Inflammatory macrophage treated with lipopolysaccharide for 1 hour (primary cell): Measurements from ENCODE around the gene DNAJC18.
A peak's percentile ranks its signal among the peaks of the same experiment; 100 is the strongest.
"Not testable (repeated sequence)": the region's sequence is repeated elsewhere in the genome, so short reads cannot be mapped to it uniquely, and the experiment has no call there.

Experiments used
- DNase-seq, 2 donors: peaks; one replicate each; pipeline ENCODE4 v3.0.0-alpha.2; 2020 to 2022

Gene DNAJC18

DNA sequence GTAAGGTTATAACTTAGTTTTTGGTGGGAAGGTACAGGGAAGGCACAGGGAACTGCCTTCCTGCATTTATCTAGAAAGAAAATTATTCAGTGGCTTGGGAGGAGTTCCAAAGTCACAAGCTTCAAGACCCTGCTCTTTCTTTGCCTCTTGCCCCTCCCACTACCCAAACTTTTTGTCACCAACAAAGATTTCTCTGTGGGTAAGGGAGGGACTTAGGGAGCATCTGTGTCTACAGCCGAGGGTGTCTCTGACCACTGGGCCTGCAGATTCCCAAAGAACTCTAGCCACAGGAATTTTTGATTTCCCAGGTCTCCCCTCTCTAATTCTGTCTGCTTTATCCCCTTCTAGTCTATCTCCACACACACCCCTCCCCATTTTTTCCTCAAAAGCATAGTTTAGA is 21.1 kb upstream of the DNAJC18 start:
- DNase-seq: no peak

DNA sequence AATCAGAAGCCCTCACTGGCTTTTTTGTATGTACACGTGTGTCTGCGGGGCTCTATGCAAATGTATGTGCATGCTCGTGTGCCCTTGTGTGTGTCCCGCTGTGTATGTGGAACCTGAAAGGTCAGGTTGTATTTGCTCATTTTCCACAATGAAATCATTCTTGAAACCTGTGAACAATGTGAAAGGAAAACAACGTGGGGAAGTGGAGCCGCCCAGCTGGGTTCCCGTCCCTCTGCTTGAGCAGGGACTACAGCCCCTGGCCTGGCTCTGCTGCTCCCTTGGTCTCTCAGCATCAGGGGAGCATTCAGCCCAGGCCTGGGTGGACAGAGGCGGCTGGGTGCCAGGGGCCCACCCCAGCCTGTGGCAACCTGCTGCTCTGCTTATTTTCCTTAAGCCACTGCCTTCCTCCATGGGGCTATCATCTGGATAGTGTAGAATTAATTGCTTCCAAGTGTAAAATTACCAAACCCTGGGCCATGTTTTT is 20.2 kb upstream of the DNAJC18 start:
- no peak for DNase-seq

DNA sequence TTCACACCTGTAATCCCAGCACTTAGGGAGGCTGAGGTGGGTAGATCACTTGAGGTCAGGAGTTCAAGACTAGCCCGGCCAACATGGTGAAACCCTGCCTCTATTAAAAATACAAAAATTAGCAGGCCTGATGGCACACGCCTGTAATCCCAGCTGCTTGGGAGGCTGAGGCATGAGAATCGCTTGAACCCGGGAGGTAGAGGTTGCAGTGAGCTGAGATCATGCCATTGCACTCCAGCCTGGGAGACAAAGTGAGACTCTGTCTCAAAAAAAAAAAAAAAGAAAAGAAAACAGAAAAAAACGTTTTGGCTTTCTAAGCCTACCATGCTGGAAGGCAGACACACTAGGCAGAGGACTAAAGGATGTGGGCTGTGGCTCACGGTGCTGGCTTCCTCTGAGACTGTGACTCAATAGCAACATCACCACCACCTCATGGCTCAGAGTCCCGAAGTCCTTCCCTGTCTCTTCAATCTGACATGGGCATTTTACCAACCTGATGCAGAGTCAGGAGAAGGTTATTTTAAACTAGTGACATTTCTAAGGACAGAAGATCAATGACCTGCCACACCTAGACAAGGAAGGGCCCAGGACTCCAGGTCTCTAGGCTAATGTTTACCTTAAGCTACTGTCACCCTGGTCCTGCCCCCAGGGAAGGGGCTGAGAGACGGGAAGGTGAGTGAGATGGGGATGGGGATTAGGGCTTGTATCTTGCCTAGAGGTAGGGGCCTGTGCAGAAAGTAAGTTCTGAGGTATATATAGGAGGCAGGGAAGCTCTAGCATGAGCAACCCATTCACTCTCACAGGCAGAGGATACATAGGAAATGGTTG is 19.5 kb upstream of the DNAJC18 start:
- peak; percentile 35 to 63 for DNase-seq

DNA sequence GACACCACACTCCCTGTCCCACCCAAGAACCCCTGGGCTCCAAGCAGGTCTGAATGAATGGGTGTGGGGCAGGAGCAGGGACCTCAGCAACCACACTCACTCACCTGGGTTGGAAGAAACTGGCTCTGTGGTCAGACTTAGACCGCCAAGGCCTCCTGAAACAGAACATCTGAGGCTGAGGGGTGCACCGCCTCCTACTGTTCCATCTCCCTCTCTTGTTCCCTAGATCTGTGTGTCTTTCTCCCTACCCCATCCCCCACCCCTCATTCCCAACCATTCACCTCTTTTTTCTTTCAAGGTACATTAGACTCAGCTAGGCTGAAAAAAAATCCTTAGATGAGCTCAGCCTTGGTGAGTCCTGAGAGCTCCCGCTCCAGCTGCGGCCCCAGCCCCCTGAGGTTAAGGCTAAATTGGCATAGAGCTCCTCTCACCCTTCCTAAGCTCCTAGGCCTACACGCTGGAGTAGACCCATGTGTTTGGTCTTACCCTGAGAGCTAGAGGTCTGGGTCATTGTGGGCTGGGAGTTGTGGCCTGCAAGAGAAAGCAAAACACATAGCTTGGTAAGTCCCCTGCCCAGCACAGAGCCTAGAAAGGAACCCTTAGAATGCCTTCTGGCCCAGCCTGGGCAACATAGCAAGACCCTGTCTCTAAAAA is 18.5 kb upstream of the DNAJC18 start:
- DNase-seq: no peak

DNA sequence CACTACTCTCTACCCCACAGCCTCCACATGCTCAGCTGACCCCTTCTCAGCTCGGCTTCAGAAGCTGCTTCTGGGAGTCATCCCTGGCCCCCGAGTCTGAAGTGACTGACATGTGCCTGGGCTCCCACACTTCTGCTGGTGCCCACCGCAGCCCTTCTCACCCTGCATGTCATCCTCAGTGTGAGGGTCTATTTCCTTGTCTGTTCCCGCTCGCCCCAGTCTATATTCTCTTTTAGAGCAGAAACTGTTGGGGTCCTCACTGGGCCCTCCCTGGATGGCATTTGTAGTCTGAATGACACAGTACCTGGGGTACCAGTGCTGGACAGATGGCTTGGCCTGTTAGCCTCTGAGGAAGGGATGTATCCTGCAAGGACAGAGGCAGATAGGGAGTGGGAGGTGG is 17.9 kb upstream of the DNAJC18 start:
- DNase-seq: no peak

DNA sequence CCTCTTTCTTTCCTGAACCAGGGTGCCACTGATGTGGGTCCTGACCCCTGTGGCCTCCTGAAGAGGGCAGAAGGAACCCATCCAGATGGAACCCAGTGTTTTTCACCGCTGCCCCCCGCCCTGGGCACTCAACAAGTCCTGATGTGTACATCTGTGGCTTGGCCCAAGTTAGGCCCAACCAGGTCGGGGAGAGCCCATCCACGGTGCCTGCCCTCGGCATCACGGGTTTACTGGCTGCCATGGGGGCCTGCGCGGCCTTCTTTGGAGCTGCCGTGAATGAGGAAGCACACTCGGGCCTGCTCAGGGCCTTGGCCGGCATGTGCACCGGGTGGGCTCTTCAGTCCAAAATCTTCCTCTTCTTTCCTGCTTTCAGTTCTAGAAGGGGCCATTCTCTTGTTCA is 17.5 kb upstream of the DNAJC18 start:
- DNase-seq: no peak

DNA sequence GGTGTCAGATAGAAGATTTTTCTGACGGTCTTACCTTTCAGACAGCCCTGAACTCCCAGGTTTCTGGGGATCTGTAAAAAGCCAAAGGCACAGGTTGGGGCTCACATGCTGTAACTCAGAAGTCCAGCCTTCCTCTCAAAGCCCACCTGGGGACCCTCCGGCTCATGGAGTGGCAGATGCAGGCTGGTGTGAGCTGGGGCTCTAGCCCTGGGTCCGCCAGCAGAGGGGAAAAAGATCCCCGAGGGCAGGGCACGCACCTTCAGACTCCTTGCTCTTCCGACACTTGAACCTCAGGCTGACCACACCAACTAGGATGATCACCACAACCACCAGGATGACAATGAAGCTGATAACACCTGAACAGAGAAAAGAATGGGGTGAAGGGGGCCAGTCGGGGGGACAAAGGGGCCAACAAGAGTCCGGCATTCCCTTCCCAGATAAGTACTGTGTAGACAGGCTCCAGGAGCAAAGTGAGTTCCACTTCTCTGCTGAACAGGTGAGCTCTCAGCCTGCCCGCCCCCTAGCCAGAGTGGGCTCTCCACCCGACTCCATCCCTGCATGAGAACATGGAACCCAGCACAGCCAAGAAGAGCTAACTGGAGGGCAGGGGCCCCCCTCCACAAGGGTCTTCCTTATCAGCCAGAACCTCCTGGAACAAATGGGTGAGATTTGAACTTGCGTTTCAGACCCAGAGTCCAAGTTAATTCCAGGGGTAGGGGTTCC is 15.4 kb upstream of the DNAJC18 start:
- DNase-seq: no peak

DNA sequence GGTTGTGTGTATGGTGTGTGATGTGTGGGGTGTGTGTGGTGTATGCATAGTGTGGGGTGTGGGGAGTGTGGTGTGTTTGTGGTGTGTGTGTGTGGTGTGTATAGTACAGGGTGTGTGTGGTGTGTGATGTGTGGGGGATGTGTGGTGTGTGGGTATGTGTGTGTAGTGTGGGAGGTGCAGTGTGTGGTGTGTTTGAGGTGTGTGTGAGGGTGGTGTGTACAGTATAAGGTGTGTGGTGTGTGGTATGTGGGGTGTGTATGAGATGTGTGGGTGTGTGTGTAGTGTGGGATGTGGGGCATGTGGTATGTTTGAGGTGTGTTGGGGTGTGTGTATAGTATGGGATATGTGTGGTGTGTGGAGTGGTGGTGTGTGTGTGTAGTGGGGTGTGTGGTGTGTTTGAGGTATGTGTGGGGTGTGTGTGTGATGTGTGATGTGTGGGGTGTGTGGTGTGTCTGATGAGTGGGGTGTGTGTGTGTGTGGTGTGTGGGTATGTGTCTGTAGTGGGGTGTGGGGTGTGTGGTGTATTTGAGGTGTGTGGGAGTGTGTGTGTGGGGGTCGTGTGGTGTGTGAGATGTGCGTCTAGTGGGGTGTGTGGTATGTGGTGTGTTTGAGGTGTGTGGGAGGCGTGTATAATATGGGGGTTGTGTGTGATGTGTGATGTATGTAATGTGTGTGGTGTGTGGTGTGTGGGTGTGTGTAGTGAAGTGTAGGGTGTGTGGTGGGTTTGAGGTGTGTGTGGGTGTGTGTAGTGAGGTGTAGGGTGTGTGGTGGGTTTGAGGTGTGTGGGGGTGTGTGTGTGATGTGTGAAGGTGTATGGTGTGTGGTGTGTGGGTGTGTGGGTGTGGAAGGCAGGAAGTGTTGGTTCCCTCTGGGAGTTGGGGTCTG is 14.6 kb upstream of the DNAJC18 start:
- DNase-seq: no peak

DNA sequence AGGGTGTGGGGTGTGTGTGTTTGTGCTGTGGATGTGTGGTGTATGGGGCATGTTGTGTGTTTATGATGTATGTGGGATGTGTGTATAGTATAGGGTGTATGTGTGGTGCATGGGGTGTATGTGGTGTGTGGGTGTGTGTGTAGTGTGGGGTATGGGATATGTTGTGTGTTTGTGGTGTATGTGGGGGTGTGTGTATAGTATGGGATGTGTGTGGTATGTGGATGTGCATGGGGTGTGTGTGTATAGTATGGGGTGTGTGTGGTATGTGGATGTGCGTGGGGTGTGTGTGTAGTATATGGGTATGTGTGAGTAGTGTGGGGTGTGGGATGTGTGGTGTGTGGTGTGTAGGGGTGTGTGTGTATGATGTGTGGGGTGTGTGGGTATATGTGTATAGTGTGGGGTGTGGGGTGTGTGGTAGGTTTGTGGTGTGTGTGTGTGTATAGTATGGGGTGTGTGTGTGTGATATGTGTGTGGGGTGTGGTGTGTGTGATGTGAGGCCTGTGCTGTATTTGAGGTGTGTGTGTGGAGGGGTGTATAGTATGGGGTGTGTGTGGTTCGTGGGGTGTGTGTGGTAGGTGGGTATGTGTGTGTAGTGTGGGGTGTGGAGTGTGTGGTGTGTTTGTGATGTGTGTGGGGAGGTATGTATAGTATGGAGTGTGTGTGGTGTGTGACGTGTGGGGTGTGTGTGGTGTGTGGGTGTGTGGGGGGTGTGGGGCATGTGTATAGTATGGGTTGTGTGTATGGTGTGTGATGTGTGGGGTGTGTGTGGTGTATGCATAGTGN is 12.7 kb upstream of the DNAJC18 start:
- no peak for DNase-seq

DNA sequence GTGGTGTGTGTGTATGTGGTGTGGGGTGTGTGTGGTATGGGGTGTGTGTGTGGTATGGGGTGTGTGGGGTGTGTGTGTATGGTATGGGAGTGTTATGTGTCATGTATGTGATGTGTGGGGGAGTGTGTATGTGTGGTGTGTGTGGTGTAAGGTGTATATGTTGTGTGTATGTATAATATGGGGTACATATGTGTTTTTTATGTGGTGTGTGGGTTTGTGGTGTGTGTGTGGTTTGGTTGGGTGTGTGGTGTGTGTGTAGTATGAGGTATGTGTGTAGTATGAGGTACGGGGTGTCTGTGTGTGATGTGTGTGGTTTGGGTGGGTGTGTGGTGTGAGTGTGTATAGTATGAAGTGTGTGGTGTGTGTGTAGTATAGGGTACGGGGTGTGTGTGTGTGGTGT is 11.9 kb upstream of the DNAJC18 start:
- DNase-seq: no peak

DNA sequence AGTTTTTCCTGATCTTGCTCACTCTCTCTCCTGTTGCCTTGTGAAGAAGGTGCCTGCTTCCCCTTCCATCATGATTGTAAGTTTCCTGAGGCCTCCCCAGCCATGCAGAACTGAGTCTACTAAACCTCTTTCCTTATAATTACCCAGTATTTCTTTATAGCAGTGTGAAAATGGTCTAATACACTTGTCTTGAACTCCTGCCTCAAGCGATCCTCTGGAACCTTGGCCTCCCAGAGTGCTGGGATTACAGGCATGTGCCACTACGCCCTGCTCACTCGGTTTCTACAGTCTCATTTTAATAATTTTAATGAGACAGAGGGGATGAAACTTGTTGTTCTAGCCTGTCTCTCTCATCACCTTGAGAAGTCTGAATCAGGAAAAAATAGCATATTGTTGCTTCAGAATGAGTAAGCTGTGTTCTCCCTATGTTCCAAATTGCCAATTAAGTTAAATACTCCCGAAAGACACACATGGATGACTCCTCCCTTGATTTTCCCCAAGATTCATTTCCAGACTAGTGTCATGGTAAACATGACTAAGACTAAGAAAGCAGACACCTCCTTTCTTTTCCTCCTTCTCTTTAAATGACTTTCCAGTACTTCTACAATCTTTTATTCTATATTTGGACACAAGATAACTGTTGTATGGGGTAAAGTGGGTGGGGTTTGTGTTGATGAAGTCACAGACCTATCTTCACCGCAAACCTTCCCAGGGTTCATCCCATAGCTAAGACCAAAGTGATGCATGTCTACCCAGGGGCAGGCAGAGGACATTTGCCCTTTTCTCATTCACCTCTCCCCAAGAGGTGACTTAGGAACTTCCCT is 7.8 kb upstream of the DNAJC18 start:
- DNase-seq: no peak

DNA sequence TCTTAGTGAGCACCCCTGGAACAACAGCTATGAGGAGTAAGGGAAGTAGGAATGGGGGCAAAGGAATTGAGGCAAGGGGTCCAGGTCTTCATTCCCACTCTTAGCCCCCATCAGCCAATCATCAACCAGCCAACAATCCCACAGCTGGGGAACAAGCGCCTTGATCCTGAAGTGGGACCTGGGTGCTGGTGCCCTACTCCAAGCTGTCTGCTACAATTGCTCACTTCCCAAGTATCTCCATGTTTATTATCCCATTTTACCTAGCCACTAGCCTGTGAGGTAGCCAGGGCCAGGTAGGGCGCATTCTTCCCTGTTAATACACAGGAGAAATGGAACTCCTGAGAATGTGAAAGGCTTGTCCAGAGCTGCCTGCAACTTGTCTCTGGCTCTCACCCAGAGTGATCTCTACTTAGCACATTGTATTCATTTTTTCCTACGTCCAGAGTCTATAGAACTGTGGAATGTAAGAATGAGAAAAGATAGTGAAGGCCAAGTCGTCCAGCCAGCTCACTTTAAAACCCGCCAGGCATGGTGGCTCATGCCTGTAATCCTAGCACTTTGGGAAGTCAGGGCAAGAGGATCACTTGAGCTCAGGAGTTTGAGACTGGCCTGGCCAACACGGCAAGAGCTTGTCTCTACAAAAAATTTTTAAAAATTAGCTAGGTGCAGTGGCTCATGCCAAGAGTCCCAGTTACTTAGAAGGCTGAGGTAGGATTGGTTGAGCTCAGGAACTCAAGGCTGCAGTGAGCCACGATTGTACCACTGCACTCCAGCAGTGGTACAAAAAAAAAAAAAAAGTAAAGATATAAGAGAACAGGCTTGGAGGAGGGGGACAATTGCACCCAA is 6.2 kb upstream of the DNAJC18 start:
- no peak for DNase-seq

DNA sequence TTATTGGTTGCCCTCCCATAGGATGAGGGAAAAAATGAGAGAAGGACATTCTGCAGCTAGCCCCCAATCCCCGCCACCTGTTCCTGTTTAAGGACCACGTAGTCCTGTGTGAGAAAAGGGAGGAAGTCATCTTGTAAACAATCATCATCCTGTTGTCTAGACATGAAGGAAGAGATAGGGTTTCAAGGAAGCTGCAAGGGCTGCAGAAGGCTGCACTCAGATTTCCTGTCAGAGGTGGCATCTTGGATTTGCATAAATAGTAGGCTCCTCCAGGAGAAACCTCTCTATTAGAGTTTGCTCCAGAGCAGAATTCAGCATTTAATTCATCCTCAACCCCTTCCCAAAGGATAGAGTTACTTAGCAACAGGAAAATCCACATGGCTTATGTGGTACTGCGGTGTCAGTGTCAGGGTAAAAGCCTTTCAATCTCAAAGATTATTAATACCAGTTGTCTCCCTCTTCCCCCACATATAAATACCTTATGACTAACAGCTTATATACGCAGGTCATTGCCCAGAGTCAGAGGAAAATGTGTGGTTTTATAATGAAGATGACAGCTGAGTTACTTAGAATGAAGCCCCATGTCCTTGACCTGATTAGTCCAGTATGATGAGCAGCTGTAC is 4.6 kb upstream of the DNAJC18 start:
- DNase-seq: no peak

DNA sequence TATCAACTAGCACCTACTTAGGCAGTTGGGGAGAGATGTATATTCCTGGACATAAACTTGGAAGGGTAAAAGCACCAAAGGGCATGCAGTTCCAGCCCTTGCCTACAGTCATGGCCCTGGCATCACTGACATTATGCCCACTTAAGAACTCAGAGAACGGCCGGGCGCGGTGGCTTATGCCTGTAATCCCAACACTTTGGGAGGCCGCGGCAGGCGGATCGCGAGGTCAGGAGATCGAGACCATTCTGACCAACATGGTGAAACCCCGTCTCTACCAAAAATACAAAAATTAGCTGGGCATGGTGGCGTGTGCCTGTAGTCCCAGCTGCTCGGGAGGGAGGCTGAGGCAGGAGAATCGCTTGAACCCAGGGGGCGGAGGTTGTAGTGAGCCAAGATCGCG is 1.1 kb upstream of the DNAJC18 start:
- DNase-seq: not testable (repeated sequence)

DNA sequence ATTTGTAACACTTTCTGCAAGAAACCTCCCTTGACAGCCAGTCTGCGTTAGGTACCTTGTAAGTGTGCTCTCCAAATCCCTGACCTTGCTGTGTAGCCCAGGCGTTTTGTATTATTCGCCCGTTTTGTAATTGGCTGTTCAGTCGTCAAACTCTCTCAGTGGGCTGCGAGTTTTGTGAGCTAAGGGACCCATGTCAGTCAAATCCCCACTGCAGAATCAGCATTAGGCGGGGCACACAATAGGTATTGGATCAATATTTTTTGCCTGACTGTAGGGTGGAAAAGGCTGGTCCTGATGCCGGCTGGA is 665 bp downstream of the DNAJC18 start:
- DNase-seq: no peak

DNA sequence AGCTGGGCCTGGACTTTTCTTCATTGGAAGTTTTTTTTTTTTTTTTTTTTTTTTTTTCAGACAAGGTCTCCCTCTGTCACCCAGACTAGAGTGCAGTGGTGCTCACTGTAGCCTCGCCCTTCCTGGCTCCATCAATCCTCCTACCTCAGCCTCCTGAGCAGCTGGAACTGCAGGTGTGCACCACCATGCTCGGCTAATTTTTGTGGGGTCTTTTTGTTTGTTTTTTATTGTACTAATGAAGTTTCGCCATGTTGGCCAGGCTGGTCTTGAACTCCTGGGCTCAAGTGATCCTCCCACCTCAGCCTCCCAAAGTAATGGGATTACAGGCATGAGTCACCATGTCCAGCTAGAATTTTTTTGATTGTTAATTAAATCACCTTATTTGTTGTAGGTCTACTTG is 3.6 kb downstream of the DNAJC18 start:
- no peak for DNase-seq

DNA sequence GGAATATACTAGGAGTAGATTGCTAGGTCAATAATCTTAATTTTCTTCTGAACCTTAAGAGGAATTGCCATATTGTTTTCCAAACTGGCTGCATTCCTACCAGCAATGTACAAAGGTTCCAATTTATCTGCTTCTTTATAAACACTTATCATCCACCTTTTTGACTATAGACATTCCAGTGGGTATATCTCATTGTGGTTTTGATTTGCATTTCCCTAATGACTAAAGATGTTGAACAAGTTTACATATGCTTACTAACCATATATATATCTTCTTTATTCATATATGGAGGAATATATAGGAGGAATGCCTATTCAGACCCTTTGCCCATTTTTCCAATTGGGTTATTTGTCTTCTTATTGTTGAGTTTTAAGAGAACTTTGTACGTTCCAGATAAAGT is 7.6 kb downstream of the DNAJC18 start:
- DNase-seq: no peak

DNA sequence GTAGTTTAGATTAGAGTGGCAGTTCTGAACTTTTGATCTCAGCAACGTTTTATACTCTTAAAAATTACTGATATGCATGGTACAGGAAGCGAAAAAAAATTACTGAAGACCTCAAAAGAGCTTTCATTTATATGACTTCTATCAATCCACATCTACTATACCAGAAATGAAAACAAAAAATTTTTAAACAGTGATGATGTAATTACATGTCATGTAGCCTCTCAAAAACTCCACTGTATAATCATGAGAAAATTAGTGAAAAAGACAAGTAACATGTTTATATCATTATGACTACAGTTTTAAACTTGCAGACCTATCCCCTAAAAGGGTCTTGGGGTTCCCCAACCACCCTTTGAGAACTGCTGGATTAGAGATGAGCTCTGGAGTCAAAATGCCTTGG is 9.3 kb downstream of the DNAJC18 start:
- no peak for DNase-seq

DNA sequence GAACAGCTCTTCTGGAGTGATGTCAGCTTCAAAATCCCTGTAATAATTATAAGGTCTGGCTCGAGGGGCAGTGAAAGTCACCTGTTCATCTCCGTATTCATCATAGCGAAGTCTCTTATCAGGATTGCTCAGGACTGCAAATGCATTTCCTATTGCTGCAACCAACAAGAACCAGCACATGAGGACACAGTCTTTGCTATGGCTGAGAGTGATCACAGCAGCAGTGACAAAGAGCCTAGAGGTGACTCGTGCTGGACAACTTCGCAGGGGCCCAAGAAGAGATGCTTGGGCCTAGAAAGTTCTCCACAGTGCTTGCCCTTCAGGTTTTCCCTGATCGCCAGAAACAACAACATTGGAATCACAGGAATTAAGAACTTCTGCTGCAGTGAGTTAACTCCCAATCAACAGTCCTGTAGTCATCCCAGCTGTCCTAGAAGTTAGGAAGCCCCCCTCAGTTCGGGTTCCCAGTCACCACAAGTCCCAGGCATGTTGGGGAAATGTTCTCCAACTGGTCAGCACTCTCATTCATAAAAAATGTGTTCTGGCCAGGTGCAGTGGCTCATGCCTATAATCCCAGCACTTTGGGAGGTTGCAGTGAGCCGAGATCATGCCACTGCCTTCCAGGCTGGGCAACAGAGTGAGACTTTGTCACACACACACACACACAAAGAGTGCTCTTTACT is 13.0 kb downstream of the DNAJC18 start:
- no peak for DNase-seq
